Trophoblast cell (in vitro differentiated cells and primary cell): ENCODE results near the gene HOXB7.

Experiments
- DNase-seq, 2 donors: peaks; one replicate each; pipeline ENCODE4 v3.0.0-alpha.2; 2016
- H2AFZ ChIP-seq: 2 replicates; pipeline ENCODE4 v1.6.1; 2013; ENCODE audit warnings: low read length, moderate library complexity, mild to moderate bottlenecking; ENCODE audit not compliant: insufficient read depth, poor library complexity
- H2AK5ac ChIP-seq: 2 replicates; pipeline ENCODE4 v1.6.1; 2013; ENCODE audit warnings: mild to moderate bottlenecking, low read length
- H2BK120ac ChIP-seq: 2 replicates; pipeline ENCODE4 v1.6.1; 2013; ENCODE audit warnings: low read length, mild to moderate bottlenecking, moderate library complexity; ENCODE audit not compliant: insufficient read depth, poor library complexity
- H2BK12ac ChIP-seq: 2 replicates; pipeline ENCODE4 v1.6.1; 2013; ENCODE audit warnings: mild to moderate bottlenecking, low read length, moderate library complexity
- H2BK5ac ChIP-seq: 2 replicates; pipeline ENCODE4 v1.6.1; 2013; ENCODE audit warnings: low read length, low read depth, moderate library complexity, mild to moderate bottlenecking; ENCODE audit not compliant: poor library complexity
- H3K14ac ChIP-seq: 2 replicates; pipeline ENCODE4 v1.6.1; 2013; ENCODE audit warnings: mild to moderate bottlenecking, low read length
- H3K18ac ChIP-seq: 2 replicates; pipeline ENCODE4 v1.6.1; 2013; ENCODE audit warnings: mild to moderate bottlenecking, low read length
- H3K23ac ChIP-seq: 2 replicates; pipeline ENCODE4 v1.6.1; 2013; ENCODE audit warnings: low read length
- H3K27ac ChIP-seq: 2 replicates; pipeline ENCODE4 v1.5.1; 2013; ENCODE audit warnings: low read depth, mild to moderate bottlenecking, inconsistent platforms, low read length, moderate library complexity
- H3K27me3 ChIP-seq: 2 replicates; pipeline ENCODE4 v1.6.1; 2013; ENCODE audit warnings: inconsistent platforms, mild to moderate bottlenecking, low read length, moderate library complexity; ENCODE audit not compliant: insufficient read depth
- H3K36me3 ChIP-seq, 2 experiments: 1 replicate in 1 of 2; 2 replicates in 1 of 2; pipeline ENCODE4 v1.6.1; 2013; ENCODE audit warnings: low read length in 2 of 2, mild to moderate bottlenecking in 2 of 2, moderate library complexity in 1 of 2; ENCODE audit not compliant: insufficient read depth in 2 of 2, control insufficient read depth in 1 of 2
- H3K4ac ChIP-seq: 2 replicates; pipeline ENCODE4 v1.6.1; 2013; ENCODE audit warnings: low read depth, mild to moderate bottlenecking, low read length, moderate library complexity
- H3K4me1 ChIP-seq, 2 experiments: 1 replicate in 1 of 2; 2 replicates in 1 of 2; pipeline ENCODE4 v1.6.1; 2013; ENCODE audit warnings: low read length in 2 of 2, mild to moderate bottlenecking in 2 of 2, moderate library complexity in 1 of 2; ENCODE audit not compliant: insufficient read depth in 2 of 2, control insufficient read depth in 1 of 2
- H3K4me2 ChIP-seq: 2 replicates; pipeline ENCODE4 v1.6.1; 2013; ENCODE audit warnings: inconsistent platforms, mild to moderate bottlenecking, low read length, moderate library complexity
- H3K4me3 ChIP-seq: 2 replicates; pipeline ENCODE4 v1.5.1; 2013; ENCODE audit warnings: mild to moderate bottlenecking, low read depth, low read length, inconsistent platforms
- H3K79me1 ChIP-seq: one replicate; pipeline ENCODE4 v1.6.1; 2013; ENCODE audit warnings: low read length
- H3K79me2 ChIP-seq: 2 replicates; pipeline ENCODE4 v1.6.1; 2013; ENCODE audit warnings: low read length, mild to moderate bottlenecking; ENCODE audit not compliant: control insufficient read depth, insufficient read depth, poor library complexity
- H3K9ac ChIP-seq: 2 replicates; pipeline ENCODE4 v1.6.1; 2013; ENCODE audit warnings: mild to moderate bottlenecking, low read length
- H3K9me3 ChIP-seq: 2 replicates; pipeline ENCODE4 v1.6.1; 2013; ENCODE audit warnings: low read depth, mild to moderate bottlenecking, control low read depth, inconsistent platforms, low read length; ENCODE audit not compliant: insufficient read depth
- H4K12ac ChIP-seq: 2 replicates; pipeline ENCODE4 v1.6.1; 2013; ENCODE audit warnings: low read depth, mild to moderate bottlenecking, low read length, moderate library complexity
- H4K8ac ChIP-seq: 2 replicates; pipeline ENCODE4 v1.6.1; 2013; ENCODE audit warnings: low read depth, mild to moderate bottlenecking, low read length, moderate library complexity
- H4K91ac ChIP-seq: one replicate; pipeline ENCODE4 v1.6.1; 2013; ENCODE audit warnings: low read depth, mild to moderate bottlenecking, low read length, moderate library complexity
- WGBS: extraction: QIAGEN DNeasy Blood & Tissue Kit; methylation state at CpG from one replicate; pipeline ENCODE4 v1.1.7; 2013; ENCODE audit warnings: missing lambda C conversion rate; ENCODE audit not compliant: insufficient read length, insufficient coverage; ENCODE audit errors: extremely low coverage; 5-methylcytosine and 5-hydroxymethylcytosine counted together

Gene HOXB7

GRCh38 chr17:48637323-48638260, 26.8 kb upstream of the HOXB7 start:
- Histone ChIP-seq H3K79me1 (no peaks in the 10 kb centered on the region), H3K9ac (no peak overlapping the region), H3K36me3 (peaks cover 0 to 2% of the 10 kb centered on the region in 2 experiments), H3K4ac (no peak overlapping the region), H4K12ac (no peak overlapping the region), H3K4me3 (no peak overlapping the region), H2BK120ac (no peak overlapping the region), H3K4me1 (peaks cover 8% of the 10 kb centered on the region in 2 experiments), H2AK5ac (no peak overlapping the region), H4K8ac (no peak overlapping the region), H4K91ac (no peak overlapping the region), H3K18ac (no peak overlapping the region), H3K14ac (no peak overlapping the region), H3K23ac (no peak overlapping the region), H3K79me2 (no peaks in the 10 kb centered on the region), H2BK5ac (no peak overlapping the region), H3K9me3 (peaks cover 12% of the 10 kb centered on the region), H2AFZ (no peak overlapping the region), H2BK12ac (no peak overlapping the region), H3K27ac (no peak overlapping the region), H3K27me3 (peaks cover 85% of the 10 kb centered on the region), H3K4me2 (no peak overlapping the region)
- DNase-seq: peak; percentile 90 to 96
- no CpG with 5 or more reads among the region's 18 CpGs for WGBS

- Histone ChIP-seq H4K8ac (no peak overlapping the region), H3K14ac (no peak overlapping the region), H2BK5ac (no peak overlapping the region), H3K18ac (no peak overlapping the region), H3K4ac (no peak overlapping the region), H3K9me3 (peaks cover 4% of the 10 kb centered on the region), H3K36me3 (peaks cover 0 to 2% of the 10 kb centered on the region in 2 experiments), H3K27me3 (peaks cover 85% of the 10 kb centered on the region), H3K4me3 (no peak overlapping the region), H3K79me2 (no peaks in the 10 kb centered on the region), H4K91ac (no peak overlapping the region), H3K9ac (no peak overlapping the region), H2BK120ac (no peak overlapping the region), H2AK5ac (no peak overlapping the region), H3K4me1 (peaks cover 0 to 6% of the 10 kb centered on the region in 2 experiments), H3K27ac (no peak overlapping the region), H3K4me2 (peak overlapping the region; percentile 30), H2BK12ac (no peak overlapping the region), H3K23ac (no peak overlapping the region), H4K12ac (no peak overlapping the region), H2AFZ (no peak overlapping the region), H3K79me1 (no peaks in the 10 kb centered on the region)
- peak; percentile 77 to 85 for DNase-seq
- WGBS: no CpG with 5 or more reads among the region's 39 CpGs
Observed at GRCh38 chr17:48636177-48637018, 25.6 kb upstream of the HOXB7 start.

GRCh38 chr17:48634493-48635208, 23.8 kb upstream of the HOXB7 start:
- Histone ChIP-seq H3K14ac (no peak overlapping the region), H2BK120ac (no peak overlapping the region), H4K8ac (no peak overlapping the region), H3K79me1 (no peaks in the 10 kb centered on the region), H3K4ac (no peak overlapping the region), H3K4me3 (no peak overlapping the region), H3K4me2 (no peak overlapping the region), H4K12ac (no peak overlapping the region), H2AK5ac (no peak overlapping the region), H2BK12ac (no peak overlapping the region), H2BK5ac (no peak overlapping the region), H3K27ac (no peak overlapping the region), H2AFZ (no peak overlapping the region), H3K9me3 (peaks cover 4% of the 10 kb centered on the region), H3K36me3 (peaks cover 0 to 2% of the 10 kb centered on the region in 2 experiments), H3K9ac (no peak overlapping the region), H3K18ac (no peak overlapping the region), H3K4me1 (peaks cover 0 to 6% of the 10 kb centered on the region in 2 experiments), H4K91ac (no peak overlapping the region), H3K23ac (no peak overlapping the region), H3K27me3 (peaks cover 85% of the 10 kb centered on the region), H3K79me2 (no peaks in the 10 kb centered on the region)
- no peak for DNase-seq
- no CpG with 5 or more reads among the region's 20 CpGs for WGBS

- no peak overlapping the region for H2AFZ ChIP-seq
- peak overlapping the region; percentile 16 for H3K4me3 ChIP-seq
- H3K23ac ChIP-seq: no peak overlapping the region
- no peaks in the 10 kb centered on the region for H3K79me1 ChIP-seq
- peak overlapping the region; percentile 29 for H3K4me2 ChIP-seq
- H4K91ac ChIP-seq: no peak overlapping the region
- peaks cover 0 to 2% of the 10 kb centered on the region in 2 experiments for H3K36me3 ChIP-seq
- no peak overlapping the region for H4K8ac ChIP-seq
- no peaks in the 10 kb centered on the region for H3K79me2 ChIP-seq
- no peak overlapping the region for H3K27ac ChIP-seq
- H3K18ac ChIP-seq: no peak overlapping the region
- H2AK5ac ChIP-seq: no peak overlapping the region
- no peak overlapping the region for H3K4ac ChIP-seq
- H4K12ac ChIP-seq: no peak overlapping the region
- H3K27me3 ChIP-seq: peaks cover 86% of the 10 kb centered on the region
- no peak overlapping the region for H2BK5ac ChIP-seq
- no peak for DNase-seq
- H2BK12ac ChIP-seq: no peak overlapping the region
- peaks cover 0 to 6% of the 10 kb centered on the region in 2 experiments for H3K4me1 ChIP-seq
- WGBS: no CpG with 5 or more reads among the region's 35 CpGs
- H3K9me3 ChIP-seq: peaks cover 6% of the 10 kb centered on the region
- no peak overlapping the region for H3K14ac ChIP-seq
- no peak overlapping the region for H3K9ac ChIP-seq
- H2BK120ac ChIP-seq: no peak overlapping the region
Observed at GRCh38 chr17:48633266-48633677, 22.5 kb upstream of the HOXB7 start.
